Measurements from ENCODE around the gene YWHAE. TPM values are rescaled to one million over a fixed set of nuclear protein-coding genes. Genes with fewer than 3 reads are reported as not detected.

YWHAE gene
- total RNA-seq, 1 donor from 2014 or later, result 263 TPM

- CTCF ChIA-PET, result no interaction called here
- TF ChIP-seq CTCF (IDR thresholded peaks at IDR 0.05), result no peak
- DNase-seq, result no peak
- intact Hi-C loops (cut with micrococcal nuclease), result no loop called here
- H3K27me3 Mint-ChIP-seq, result peaks cover 14% of the 10 kb centered on the region
- H3K4me3 Mint-ChIP-seq, result no peak overlapping the region
- H3K9me3 Mint-ChIP-seq, result no peaks in the 10 kb centered on the region
- H3K36me3 Mint-ChIP-seq (ENCODE audit: low read depth), result no peaks in the 10 kb centered on the region
- no peak for ATAC-seq (ENCODE audit: low read depth)
- H3K4me1 Mint-ChIP-seq, result peaks cover 2% of the 10 kb centered on the region
- H3K27ac Mint-ChIP-seq, result no peak overlapping the region
- POLR2A ChIA-PET, result no interaction called here
Measured at GRCh38 chr17:1301546-1301945, 98.5 kb downstream of the YWHAE start.

GRCh38 chr17:1300371-1300905 lies 99.6 kb downstream of the YWHAE start:
- no peak overlapping the region for H3K27ac Mint-ChIP-seq
- ChIA-PET CTCF (no interaction called here), POLR2A (interaction anchor here (0.6 kb wide), 1 partner anchor 99 kb away, joined by 3 read pairs; no protein-coding TSS in a partner anchor)
- no peaks in the 10 kb centered on the region for H3K9me3 Mint-ChIP-seq
- H3K4me3 Mint-ChIP-seq, result no peak overlapping the region
- peaks cover 14% of the 10 kb centered on the region for H3K27me3 Mint-ChIP-seq
- peaks cover 2% of the 10 kb centered on the region for H3K4me1 Mint-ChIP-seq
- DNase-seq, result no peak
- intact Hi-C loops (cut with micrococcal nuclease), result no loop called here
- no peak for TF ChIP-seq CTCF (IDR thresholded peaks at IDR 0.05)
- H3K36me3 Mint-ChIP-seq (ENCODE audit: low read depth), result no peaks in the 10 kb centered on the region
- ATAC-seq (ENCODE audit: low read depth), result no peak

GRCh38 chr17:1299552-1300370 lies 100.3 kb downstream of the YWHAE start:
- Mint-ChIP-seq H3K36me3 (ENCODE audit: low read depth) (no peaks in the 10 kb centered on the region), H3K27ac (no peak overlapping the region), H3K9me3 (no peaks in the 10 kb centered on the region), H3K4me1 (peaks cover 6% of the 10 kb centered on the region), H3K27me3 (peaks cover 12% of the 10 kb centered on the region), H3K4me3 (no peak overlapping the region)
- TF ChIP-seq CTCF (IDR thresholded peaks at IDR 0.05), result no peak
- ATAC-seq (ENCODE audit: low read depth) (no peak), DNase-seq (no peak)
- ChIA-PET CTCF (no interaction called here), POLR2A (no interaction called here)
- intact Hi-C loops (cut with micrococcal nuclease), result no loop called here

- H3K27ac Mint-ChIP-seq, result no peak overlapping the region
- peaks cover 13% of the 10 kb centered on the region for H3K4me1 Mint-ChIP-seq
- peaks cover 11% of the 10 kb centered on the region for H3K27me3 Mint-ChIP-seq
- ChIA-PET CTCF (interaction anchor here (0.8 to 1.0 kb wide), 2 partner anchors 20 to 34 kb away, joined by 3 read pairs; no protein-coding TSS in a partner anchor), POLR2A (no interaction called here)
- H3K36me3 Mint-ChIP-seq (ENCODE audit: low read depth), result no peaks in the 10 kb centered on the region
- no peak for TF ChIP-seq CTCF (IDR thresholded peaks at IDR 0.05)
- no peak overlapping the region for H3K4me3 Mint-ChIP-seq
- DNase-seq (no peak), ATAC-seq (ENCODE audit: low read depth) (no peak)
- intact Hi-C loops (cut with micrococcal nuclease), result no loop called here
- no peaks in the 10 kb centered on the region for H3K9me3 Mint-ChIP-seq
Measured at GRCh38 chr17:1298606-1299005, 101.4 kb downstream of the YWHAE start.

Other genes starting within 250 kb of the YWHAE start
- gene ABR, start 220.2 kb downstream of the YWHAE start, total RNA-seq, result 132 and 150 TPM in 2 replicates
- gene BHLHA9, start 129.8 kb downstream of the YWHAE start, total RNA-seq, result not detected in 2 replicates
- not detected in 2 replicates for gene TRARG1, start 120.6 kb downstream of the YWHAE start, total RNA-seq
- 22.5 and 29.1 TPM in 2 replicates for gene CRK, start 56.0 kb upstream of the YWHAE start, total RNA-seq
- gene MYO1C, start 92.5 kb upstream of the YWHAE start, total RNA-seq, result 189 and 190 TPM in 2 replicates
- gene INPP5K, start 116.4 kb upstream of the YWHAE start, total RNA-seq, result 46.0 and 50.0 TPM in 2 replicates
- gene PITPNA, start 162.6 kb upstream of the YWHAE start, total RNA-seq, result 97.0 and 113 TPM in 2 replicates
- gene SLC43A2, start 228.6 kb upstream of the YWHAE start, total RNA-seq, result 148 and 167 TPM in 2 replicates
- 6.6 and 8.0 TPM in 2 replicates for gene SCARF1, start 245.5 kb upstream of the YWHAE start, total RNA-seq
- gene RILP, start 249.6 kb upstream of the YWHAE start, total RNA-seq, result 9.7 and 9.8 TPM in 2 replicates

All from activated B cell treated with CpG ODN at 0.5 μM for 24 hours (primary cell).